ENCODE results near the gene MID2.

Gene MID2

GRCh38 chrX:107842715-107843400 lies 17.2 kb downstream of the MID2 start:
- Histone ChIP-seq H2AK5ac (ENCODE audit: low read depth, low read length) (no peak overlapping the region), H2BK120ac (ENCODE audit: low read depth, low read length) (no peak overlapping the region), H4K91ac (ENCODE audit: low read depth, low read length, poor library complexity) (no peak overlapping the region), H3K18ac (ENCODE audit: low read length) (no peak overlapping the region), H3K9ac (ENCODE audit: low read depth, low read length, poor library complexity) (no peak overlapping the region), H3K14ac (ENCODE audit: low read length) (no peak overlapping the region), H3K4me3 (ENCODE audit: low read length in 2 of 2) (no peak overlapping the region), H3K4me1 (ENCODE audit: control insufficient read depth in 2 of 2, insufficient read depth in 1 of 2, low read depth in 1 of 2, low read length in 2 of 2) (no peaks in the 10 kb centered on the region), H3K4me2 (ENCODE audit: insufficient read depth, low read length, poor library complexity, severe bottlenecking) (no peak overlapping the region), H3K27ac (replicated peaks; ENCODE audit: low read length) (no peak overlapping the region), H3K27me3 (ENCODE audit: control insufficient read depth in 3 of 3, insufficient read depth in 3 of 3, low read depth in 1 of 3, low read length in 3 of 3) (peaks cover 0 to 14% (median 0%) of the 10 kb centered on the region in 3 experiments), H3K4ac (ENCODE audit: low read length) (no peak overlapping the region), H3K79me1 (ENCODE audit: low read depth, low read length) (no peaks in the 10 kb centered on the region), H3K23ac (ENCODE audit: low read depth, low read length, poor library complexity) (no peak overlapping the region), H2BK12ac (ENCODE audit: low read length) (no peak overlapping the region), H4K8ac (ENCODE audit: low read depth, low read length) (no peak overlapping the region), H2BK15ac (ENCODE audit: low read length) (no peak overlapping the region), H2BK5ac (ENCODE audit: low read length) (no peak overlapping the region), H3K36me3 (replicated peaks in 1 of 2; ENCODE audit: control insufficient read depth in 2 of 2, insufficient read depth in 2 of 2, low read length in 2 of 2) (no peaks in the 10 kb centered on the region), H2AFZ (ENCODE audit: low read length) (no peak overlapping the region), H3K9me3 (replicated peaks in 1 of 2; ENCODE audit: control insufficient read depth in 2 of 2, insufficient read depth in 1 of 2, low read depth in 1 of 2, low read length in 2 of 2) (no peaks in the 10 kb centered on the region)
- no peak for DNase-seq (ENCODE audit: low spot score)
- WGBS, 2 donors (ENCODE audit: extremely low coverage in 2 of 2, insufficient read length in 2 of 2, insufficient replicate concordance in 1 of 2) = no CpG with 5 or more reads among the region's 6 CpGs

- H4K8ac ChIP-seq (ENCODE audit: low read depth, low read length) = no peak overlapping the region
- no peaks in the 10 kb centered on the region for H3K4me1 ChIP-seq (ENCODE audit: control insufficient read depth in 2 of 2, insufficient read depth in 1 of 2, low read depth in 1 of 2, low read length in 2 of 2)
- H2AFZ ChIP-seq (ENCODE audit: low read length) = no peak overlapping the region
- no peak overlapping the region for H3K27ac ChIP-seq (replicated peaks; ENCODE audit: low read length)
- H3K9me3 ChIP-seq (replicated peaks in 1 of 2; ENCODE audit: control insufficient read depth in 2 of 2, insufficient read depth in 1 of 2, low read depth in 1 of 2, low read length in 2 of 2) = no peaks in the 10 kb centered on the region
- peaks cover 0 to 9% (median 0%) of the 10 kb centered on the region in 3 experiments for H3K27me3 ChIP-seq (ENCODE audit: control insufficient read depth in 3 of 3, insufficient read depth in 3 of 3, low read depth in 1 of 3, low read length in 3 of 3)
- no peak overlapping the region for H3K4me3 ChIP-seq (ENCODE audit: low read length in 2 of 2)
- H4K91ac ChIP-seq (ENCODE audit: low read depth, low read length, poor library complexity) = no peak overlapping the region
- H2BK120ac ChIP-seq (ENCODE audit: low read depth, low read length) = no peak overlapping the region
- no peak overlapping the region for H2BK12ac ChIP-seq (ENCODE audit: low read length)
- no peak overlapping the region for H2AK5ac ChIP-seq (ENCODE audit: low read depth, low read length)
- H3K14ac ChIP-seq (ENCODE audit: low read length) = no peak overlapping the region
- H3K79me1 ChIP-seq (ENCODE audit: low read depth, low read length) = no peaks in the 10 kb centered on the region
- no peak overlapping the region for H2BK5ac ChIP-seq (ENCODE audit: low read length)
- H3K9ac ChIP-seq (ENCODE audit: low read depth, low read length, poor library complexity) = no peak overlapping the region
- no peaks in the 10 kb centered on the region for H3K36me3 ChIP-seq (replicated peaks in 1 of 2; ENCODE audit: control insufficient read depth in 2 of 2, insufficient read depth in 2 of 2, low read length in 2 of 2)
- no peak overlapping the region for H3K23ac ChIP-seq (ENCODE audit: low read depth, low read length, poor library complexity)
- H3K4me2 ChIP-seq (ENCODE audit: insufficient read depth, low read length, poor library complexity, severe bottlenecking) = no peak overlapping the region
- no peak overlapping the region for H3K18ac ChIP-seq (ENCODE audit: low read length)
- no peak overlapping the region for H3K4ac ChIP-seq (ENCODE audit: low read length)
- no peak overlapping the region for H2BK15ac ChIP-seq (ENCODE audit: low read length)
- no CpG with 5 or more reads among the region's 1 CpG for WGBS, 2 donors (ENCODE audit: extremely low coverage in 2 of 2, insufficient read length in 2 of 2, insufficient replicate concordance in 1 of 2)
- no peak for DNase-seq (ENCODE audit: low spot score)
Measured at GRCh38 chrX:107845625-107846024, 20.0 kb downstream of the MID2 start.

- H3K4me3 ChIP-seq (ENCODE audit: low read length in 2 of 2) = no peak overlapping the region
- no peak overlapping the region for H3K14ac ChIP-seq (ENCODE audit: low read length)
- H3K79me1 ChIP-seq (ENCODE audit: low read depth, low read length) = no peaks in the 10 kb centered on the region
- H3K27me3 ChIP-seq (ENCODE audit: control insufficient read depth in 3 of 3, insufficient read depth in 3 of 3, low read depth in 1 of 3, low read length in 3 of 3) = no peaks in the 10 kb centered on the region
- H3K27ac ChIP-seq (replicated peaks; ENCODE audit: low read length) = no peak overlapping the region
- no peak overlapping the region for H3K4ac ChIP-seq (ENCODE audit: low read length)
- H3K36me3 ChIP-seq (replicated peaks in 1 of 2; ENCODE audit: control insufficient read depth in 2 of 2, insufficient read depth in 2 of 2, low read length in 2 of 2) = no peaks in the 10 kb centered on the region
- H2BK120ac ChIP-seq (ENCODE audit: low read depth, low read length) = no peak overlapping the region
- H3K9ac ChIP-seq (ENCODE audit: low read depth, low read length, poor library complexity) = no peak overlapping the region
- H2BK12ac ChIP-seq (ENCODE audit: low read length) = no peak overlapping the region
- DNase-seq (ENCODE audit: low spot score) = no peak
- no peak overlapping the region for H2AFZ ChIP-seq (ENCODE audit: low read length)
- H2BK5ac ChIP-seq (ENCODE audit: low read length) = no peak overlapping the region
- no peak overlapping the region for H4K8ac ChIP-seq (ENCODE audit: low read depth, low read length)
- no peak overlapping the region for H4K91ac ChIP-seq (ENCODE audit: low read depth, low read length, poor library complexity)
- H3K23ac ChIP-seq (ENCODE audit: low read depth, low read length, poor library complexity) = no peak overlapping the region
- no peak overlapping the region for H2AK5ac ChIP-seq (ENCODE audit: low read depth, low read length)
- no peak overlapping the region for H3K18ac ChIP-seq (ENCODE audit: low read length)
- no peak overlapping the region for H3K4me2 ChIP-seq (ENCODE audit: insufficient read depth, low read length, poor library complexity, severe bottlenecking)
- no peaks in the 10 kb centered on the region for H3K9me3 ChIP-seq (replicated peaks in 1 of 2; ENCODE audit: control insufficient read depth in 2 of 2, insufficient read depth in 1 of 2, low read depth in 1 of 2, low read length in 2 of 2)
- no peaks in the 10 kb centered on the region for H3K4me1 ChIP-seq (ENCODE audit: control insufficient read depth in 2 of 2, insufficient read depth in 1 of 2, low read depth in 1 of 2, low read length in 2 of 2)
- WGBS, 2 donors (ENCODE audit: extremely low coverage in 2 of 2, insufficient read length in 2 of 2, insufficient replicate concordance in 1 of 2) = no CpG with 5 or more reads among the region's 2 CpGs
- H2BK15ac ChIP-seq (ENCODE audit: low read length) = no peak overlapping the region
Measured at GRCh38 chrX:107848591-107848990, 22.9 kb downstream of the MID2 start.

- no peak overlapping the region for H3K27ac ChIP-seq (replicated peaks; ENCODE audit: low read length)
- H2AFZ ChIP-seq (ENCODE audit: low read length) = no peak overlapping the region
- DNase-seq (ENCODE audit: low spot score) = no peak
- no peaks in the 10 kb centered on the region for H3K79me1 ChIP-seq (ENCODE audit: low read depth, low read length)
- H3K27me3 ChIP-seq (ENCODE audit: control insufficient read depth in 3 of 3, insufficient read depth in 3 of 3, low read depth in 1 of 3, low read length in 3 of 3) = peaks cover 0 to 4% (median 0%) of the 10 kb centered on the region in 3 experiments
- H2BK120ac ChIP-seq (ENCODE audit: low read depth, low read length) = no peak overlapping the region
- H2BK5ac ChIP-seq (ENCODE audit: low read length) = no peak overlapping the region
- H2AK5ac ChIP-seq (ENCODE audit: low read depth, low read length) = no peak overlapping the region
- H4K8ac ChIP-seq (ENCODE audit: low read depth, low read length) = no peak overlapping the region
- no peak overlapping the region for H3K4me3 ChIP-seq (ENCODE audit: low read length in 2 of 2)
- no peak overlapping the region for H3K14ac ChIP-seq (ENCODE audit: low read length)
- H3K18ac ChIP-seq (ENCODE audit: low read length) = no peak overlapping the region
- WGBS, 2 donors (ENCODE audit: extremely low coverage in 2 of 2, insufficient read length in 2 of 2, insufficient replicate concordance in 1 of 2) = no CpG with 5 or more reads among the region's 5 CpGs
- H3K4me2 ChIP-seq (ENCODE audit: insufficient read depth, low read length, poor library complexity, severe bottlenecking) = no peak overlapping the region
- H3K23ac ChIP-seq (ENCODE audit: low read depth, low read length, poor library complexity) = no peak overlapping the region
- no peak overlapping the region for H2BK15ac ChIP-seq (ENCODE audit: low read length)
- H3K36me3 ChIP-seq (replicated peaks in 1 of 2; ENCODE audit: control insufficient read depth in 2 of 2, insufficient read depth in 2 of 2, low read length in 2 of 2) = no peaks in the 10 kb centered on the region
- H3K4me1 ChIP-seq (ENCODE audit: control insufficient read depth in 2 of 2, insufficient read depth in 1 of 2, low read depth in 1 of 2, low read length in 2 of 2) = no peaks in the 10 kb centered on the region
- no peak overlapping the region for H3K4ac ChIP-seq (ENCODE audit: low read length)
- H3K9ac ChIP-seq (ENCODE audit: low read depth, low read length, poor library complexity) = no peak overlapping the region
- no peak overlapping the region for H2BK12ac ChIP-seq (ENCODE audit: low read length)
- H4K91ac ChIP-seq (ENCODE audit: low read depth, low read length, poor library complexity) = no peak overlapping the region
- H3K9me3 ChIP-seq (replicated peaks in 1 of 2; ENCODE audit: control insufficient read depth in 2 of 2, insufficient read depth in 1 of 2, low read depth in 1 of 2, low read length in 2 of 2) = no peaks in the 10 kb centered on the region
Measured at GRCh38 chrX:107849747-107850421, 24.2 kb downstream of the MID2 start.
